Measurements from ENCODE around the gene PAPPA. TPM values are rescaled to one million over a fixed set of nuclear protein-coding genes. Genes with fewer than 3 reads are reported as not detected.

The PAPPA gene
- total RNA-seq, 4 donors from 2014 or later, result 2.1 to 5.0 (median 3.7) TPM

GRCh38 chr9:116137010-116137409 lies 16.6 kb upstream of the PAPPA start:
- Histone ChIP-seq H3K27me3 (no peaks in the 10 kb centered on the region), H3K27ac (replicated peaks in 1 of 4) (no peak overlapping the region), H3K36me3 (no peaks in the 10 kb centered on the region), H3K4me3 (no peak overlapping the region), H3K9me3 (peaks cover 0 to 3% (median 0%) of the 10 kb centered on the region in 4 donors), H3K4me1 (no peaks in the 10 kb centered on the region)
- DNase-seq (ENCODE audit: extremely low spot score), result no peak
- WGBS, result 92% methylated on average over 2 of the region's 2 CpGs
- intact Hi-C loops (cut with DNase I), result no loop called here
- no peak for TF ChIP-seq CTCF (IDR thresholded peaks at IDR 0.05)
- no peak for TF ChIP-seq EP300 (IDR thresholded peaks at IDR 0.05)
- TF ChIP-seq POLR2A (IDR thresholded peaks at IDR 0.05; ENCODE audit: low read depth), result no peak
- no peak for TF ChIP-seq POLR2AphosphoS5 (IDR thresholded peaks at IDR 0.05)

DNA sequence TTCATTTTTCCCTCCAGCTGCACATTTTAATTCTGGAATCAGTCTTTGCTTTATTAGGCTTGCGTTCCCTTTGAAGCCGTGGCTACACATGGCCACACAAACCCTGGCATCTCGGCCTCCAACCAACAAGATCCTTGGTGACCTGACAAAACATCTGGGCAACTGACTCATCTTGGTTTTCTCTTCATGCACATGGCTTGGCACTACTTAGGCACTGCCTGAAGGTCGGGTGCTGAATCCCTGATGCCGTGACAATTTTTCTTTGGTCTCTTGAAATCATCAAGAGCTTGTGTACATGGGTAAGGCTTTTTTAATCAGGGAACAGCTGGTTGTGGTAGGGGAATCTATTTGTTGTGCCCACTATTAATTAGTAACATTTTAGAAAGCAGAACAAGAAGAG lies 16.0 kb upstream of the PAPPA start:
- no peaks in the 10 kb centered on the region for H3K9me3 ChIP-seq
- no peak overlapping the region for H3K4me3 ChIP-seq
- TF ChIP-seq CTCF (IDR thresholded peaks at IDR 0.05), result no peak
- no peak for TF ChIP-seq POLR2AphosphoS5 (IDR thresholded peaks at IDR 0.05)
- TF ChIP-seq EP300 (IDR thresholded peaks at IDR 0.05), result no peak
- TF ChIP-seq POLR2A (IDR thresholded peaks at IDR 0.05; ENCODE audit: low read depth), result no peak
- H3K27me3 ChIP-seq, result no peaks in the 10 kb centered on the region
- WGBS, result 90% methylated on average over 5 of the region's 5 CpGs
- no peaks in the 10 kb centered on the region for H3K36me3 ChIP-seq
- intact Hi-C loops (cut with DNase I), result no loop called here
- DNase-seq (ENCODE audit: extremely low spot score), result no peak
- H3K27ac ChIP-seq (replicated peaks in 1 of 4), result no peak overlapping the region
- no peaks in the 10 kb centered on the region for H3K4me1 ChIP-seq

DNA sequence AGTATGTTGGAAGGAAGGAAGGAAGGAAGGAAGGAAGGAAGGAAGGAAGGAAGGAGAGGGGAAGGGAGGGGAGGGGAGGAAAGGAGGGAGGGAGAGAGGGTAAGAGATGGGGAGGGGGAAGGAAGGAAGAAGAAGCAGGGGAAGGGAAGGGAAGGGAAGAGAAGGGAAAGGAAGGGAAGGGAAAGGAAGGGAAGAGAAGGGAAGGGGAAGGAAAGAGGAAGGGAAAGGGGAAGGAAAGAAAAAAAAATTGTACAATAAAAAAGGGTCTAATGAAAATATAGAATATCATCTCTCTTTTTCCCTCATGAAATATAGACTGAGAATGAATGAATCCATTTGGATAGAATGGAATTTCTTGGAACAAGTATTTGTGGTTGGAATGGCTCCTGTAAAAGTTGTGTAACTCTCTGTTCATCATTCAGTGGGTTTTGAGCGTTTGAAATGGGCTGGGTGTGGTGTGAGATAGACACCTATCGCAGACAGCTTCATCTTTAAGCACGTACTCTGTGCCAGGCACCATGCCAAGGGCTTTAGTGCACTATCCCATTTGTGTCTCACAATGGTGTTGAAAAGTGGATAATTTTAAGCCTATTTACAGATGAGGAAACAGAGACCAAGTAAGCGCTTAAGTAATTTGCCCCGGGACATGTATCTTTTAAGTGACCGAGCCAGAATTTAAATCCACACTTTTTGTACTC lies 11.6 kb upstream of the PAPPA start:
- H3K9me3 ChIP-seq, result no peaks in the 10 kb centered on the region
- no peaks in the 10 kb centered on the region for H3K4me1 ChIP-seq
- no peaks in the 10 kb centered on the region for H3K36me3 ChIP-seq
- TF ChIP-seq POLR2A (IDR thresholded peaks at IDR 0.05; ENCODE audit: low read depth) (no peak), POLR2AphosphoS5 (IDR thresholded peaks at IDR 0.05) (no peak), CTCF (IDR thresholded peaks at IDR 0.05) (no peak), EP300 (IDR thresholded peaks at IDR 0.05) (no peak)
- H3K27ac ChIP-seq (replicated peaks in 1 of 4), result no peak overlapping the region
- H3K4me3 ChIP-seq, result no peak overlapping the region
- intact Hi-C loops (cut with DNase I), result no loop called here
- H3K27me3 ChIP-seq, result peaks cover 0 to 10% (median 0%) of the 10 kb centered on the region in 4 donors
- DNase-seq (ENCODE audit: extremely low spot score), result no peak
- whole genome bisulfite sequencing, result 74% methylated on average over 6 of the region's 6 CpGs

- TF ChIP-seq POLR2AphosphoS5 (IDR thresholded peaks at IDR 0.05) (no peak), EP300 (IDR thresholded peaks at IDR 0.05) (no peak), POLR2A (IDR thresholded peaks at IDR 0.05; ENCODE audit: low read depth) (no peak), CTCF (IDR thresholded peaks at IDR 0.05) (no peak)
- DNase-seq (ENCODE audit: extremely low spot score), result no peak
- Histone ChIP-seq H3K36me3 (no peaks in the 10 kb centered on the region), H3K4me1 (no peaks in the 10 kb centered on the region), H3K27ac (replicated peaks in 1 of 4) (no peak overlapping the region), H3K9me3 (no peaks in the 10 kb centered on the region), H3K4me3 (no peak overlapping the region), H3K27me3 (peaks cover 0 to 19% (median 0%) of the 10 kb centered on the region in 4 donors)
- WGBS, result 84% methylated on average over 5 of the region's 5 CpGs
- intact Hi-C loops (cut with DNase I), result no loop called here
These were observed 10.7 kb upstream of the PAPPA start for GRCh38 chr9:116142706-116143492.

All from esophagus muscularis mucosa (tissue), 4 donors.